Esophagus squamous epithelium (tissue), 5 donors: Measurements from ENCODE around the gene SLC13A4. TPM values are rescaled to one million over a fixed set of nuclear protein-coding genes. Genes with fewer than 3 reads are reported as not detected.
"Not testable (repeated sequence)": the region's sequence is repeated elsewhere in the genome, so short reads cannot be mapped to it uniquely, and the experiment has no call there.

ENCODE experiments used
- DNase-seq: peaks from one replicate; lab custom pipeline; 2025; lab: John Stamatoyannopoulos, UW
- H3K27ac ChIP-seq, 4 donors: fragments of 200-600 bp; sonication (generic); one replicate each; pipeline ENCODE4 v1.5.1; 2016 to 2019; ENCODE audit warnings: mild to moderate bottlenecking in 1 of 4
- H3K27me3 ChIP-seq, 4 donors: fragments of 200-600 bp; sonication (generic); 1 replicate in 3 of 4; 2 replicates in 1 of 4; pipeline versions ENCODE4 v1.5.1 to v1.6.0; 2017 to 2021; ENCODE audit warnings: antibody characterized with exemption in 1 of 4
- H3K36me3 ChIP-seq, 3 donors: fragments of 200-600 bp; sonication (generic); one replicate each; pipeline ENCODE4 v1.5.1; 2016 to 2019
- H3K4me1 ChIP-seq, 3 donors: fragments of 200-600 bp; sonication (generic); one replicate each; pipeline ENCODE4 v1.5.1; 2017 to 2019
- H3K4me3 ChIP-seq, 4 donors: fragments of 200-600 bp; sonication (generic); 1 replicate in 3 of 4; 2 replicates in 1 of 4; pipeline ENCODE4 v1.5.1; 2016 to 2019; ENCODE audit warnings: mild to moderate bottlenecking in 2 of 4, moderate library complexity in 1 of 4
- H3K9me3 ChIP-seq, 3 donors: fragments of 200-600 bp; sonication (generic); one replicate each; pipeline ENCODE4 v1.5.1; 2016 to 2019
- POLR2A ChIP-seq, 4 donors: fragments of 450-650 bp; IDR thresholded peaks; one replicate each; pipeline ENCODE4 v1.6.1; 2017; ENCODE audit warnings: antibody characterized with exemption in 4 of 4, mild to moderate bottlenecking in 4 of 4, moderate library complexity in 3 of 4
- whole genome bisulfite sequencing, 2 donors: methylation state at CpG; one replicate each; pipeline ENCODE4 v1.1.5; 2018; 5-methylcytosine and 5-hydroxymethylcytosine counted together
- intact Hi-C: fragments of 100-400 bp; cut with DNase I; formaldehyde crosslinking; loops from one replicate; pipeline ENCODE4 v1.15.0; 2022
- total RNA-seq, 4 donors: library from RNA; depleted of rRNA; stranded (reverse); fragments of >200 nt; gene quantifications; one replicate each; pipeline ENCODE4 v1.1.0, GENCODE V29; 2016
- TF ChIP-seq, protein P1 (sequence below), 6 experiments: fragments of 450-650 bp in 4 of 6; fragments of 200-600 bp in 2 of 6; sonication (generic) in 2 of 6; IDR thresholded peaks; one replicate each; pipeline ENCODE4 v1.5.1; 2016 to 2019; ENCODE audit warnings: antibody characterized with exemption in 6 of 6, mild to moderate bottlenecking in 4 of 6, moderate library complexity in 4 of 6
- donor health status: DM: yes; HTN: yes; CAD: no.

SLC13A4 gene
- total RNA-seq, 4 donors from 2014 or later = under 0.01 to 1.9 (median 1.5) TPM

DNA sequence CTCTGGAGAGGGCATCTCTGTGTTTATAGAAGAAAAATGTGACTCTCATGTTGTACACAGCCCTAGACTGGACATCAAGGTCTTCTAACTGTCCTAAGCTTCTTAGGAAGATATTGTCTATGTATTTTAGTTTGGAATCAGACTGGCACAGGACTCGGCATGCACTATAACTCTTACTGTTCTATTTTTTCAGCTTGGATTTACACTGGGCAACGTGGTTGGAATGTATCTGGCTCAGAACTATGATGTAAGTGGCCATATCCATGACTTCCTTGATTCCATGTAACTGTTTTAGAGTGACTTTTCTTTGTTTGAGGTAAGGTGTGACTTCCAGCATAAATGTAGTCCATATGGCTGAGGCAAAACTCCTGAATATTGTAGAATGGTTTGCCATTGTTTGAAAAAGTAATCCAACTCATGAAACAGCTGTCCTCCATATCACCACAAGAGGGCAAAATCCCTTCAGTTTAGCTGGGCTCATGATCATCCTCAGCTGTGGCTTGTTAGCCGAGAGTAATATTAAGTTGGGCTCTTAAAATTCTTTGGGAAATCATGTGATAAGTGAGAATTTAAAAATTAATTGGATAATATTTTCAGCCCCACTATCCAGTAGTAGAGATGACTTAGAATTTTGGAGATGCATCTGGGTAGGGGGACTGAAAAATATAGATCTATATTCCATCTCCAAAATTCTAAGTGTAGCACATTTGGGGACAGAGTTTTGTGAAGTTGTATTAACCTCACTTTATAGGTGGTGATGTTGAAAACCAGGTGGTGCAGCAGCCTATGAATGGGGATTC lies 55.2 kb downstream of the SLC13A4 start:
- Histone ChIP-seq H3K4me3 (no peak overlapping the region), H3K27me3 (no peaks in the 10 kb centered on the region), H3K36me3 (peaks cover 0 to 34% (median 0%) of the 10 kb centered on the region in 3 donors), H3K9me3 (no peaks in the 10 kb centered on the region), H3K27ac (peak overlapping the region in 2 of 4 donors; percentile 27 to 32), H3K4me1 (peaks cover 0 to 62% (median 14%) of the 10 kb centered on the region in 3 donors)
- TF ChIP-seq, protein P1, sequence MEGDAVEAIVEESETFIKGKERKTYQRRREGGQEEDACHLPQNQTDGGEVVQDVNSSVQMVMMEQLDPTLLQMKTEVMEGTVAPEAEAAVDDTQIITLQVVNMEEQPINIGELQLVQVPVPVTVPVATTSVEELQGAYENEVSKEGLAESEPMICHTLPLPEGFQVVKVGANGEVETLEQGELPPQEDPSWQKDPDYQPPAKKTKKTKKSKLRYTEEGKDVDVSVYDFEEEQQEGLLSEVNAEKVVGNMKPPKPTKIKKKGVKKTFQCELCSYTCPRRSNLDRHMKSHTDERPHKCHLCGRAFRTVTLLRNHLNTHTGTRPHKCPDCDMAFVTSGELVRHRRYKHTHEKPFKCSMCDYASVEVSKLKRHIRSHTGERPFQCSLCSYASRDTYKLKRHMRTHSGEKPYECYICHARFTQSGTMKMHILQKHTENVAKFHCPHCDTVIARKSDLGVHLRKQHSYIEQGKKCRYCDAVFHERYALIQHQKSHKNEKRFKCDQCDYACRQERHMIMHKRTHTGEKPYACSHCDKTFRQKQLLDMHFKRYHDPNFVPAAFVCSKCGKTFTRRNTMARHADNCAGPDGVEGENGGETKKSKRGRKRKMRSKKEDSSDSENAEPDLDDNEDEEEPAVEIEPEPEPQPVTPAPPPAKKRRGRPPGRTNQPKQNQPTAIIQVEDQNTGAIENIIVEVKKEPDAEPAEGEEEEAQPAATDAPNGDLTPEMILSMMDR (IDR thresholded peaks at IDR 0.05) = peak; percentile 28 to 86 (median 81)
- TF ChIP-seq POLR2A (IDR thresholded peaks at IDR 0.05) = no peak
- intact Hi-C loops = loop anchor here (10.0 kb wide), 2 partner anchors 122 to 332 kb away; no protein-coding TSS in a partner anchor
- WGBS, 2 donors = 43 to 57% methylated on average over 3 of the region's 3 CpGs
- DNase-seq = no peak

DNA sequence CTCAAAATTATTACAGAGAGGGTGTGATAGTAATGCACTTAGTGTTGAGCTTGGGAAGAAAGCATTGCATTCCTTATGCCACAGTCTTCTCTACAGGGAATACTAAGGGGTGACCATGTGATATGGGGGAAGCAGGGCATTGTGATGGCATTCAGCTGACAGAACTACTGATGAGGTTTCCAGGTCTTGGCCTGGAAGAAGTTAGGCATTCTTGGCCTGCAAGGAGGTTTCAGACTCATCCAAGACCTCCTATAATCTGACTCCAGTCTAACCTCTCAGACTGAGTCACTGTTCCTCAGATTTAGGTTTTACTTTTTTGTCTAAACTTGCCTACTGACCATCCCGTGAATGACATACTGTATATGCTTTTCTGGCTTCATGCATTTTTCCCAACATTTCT lies 57.8 kb downstream of the SLC13A4 start:
- peak overlapping the region; percentile 21 to 49 (median 38) for H3K27ac ChIP-seq
- H3K4me3 ChIP-seq = no peak overlapping the region
- no peaks in the 10 kb centered on the region for H3K27me3 ChIP-seq
- TF ChIP-seq, protein P1 (IDR thresholded peaks at IDR 0.05) = peak in 1 of 6 experiments; percentile 18
- no peak for TF ChIP-seq POLR2A (IDR thresholded peaks at IDR 0.05)
- intact Hi-C loops = loop anchor here (10.0 kb wide), 2 partner anchors 125 to 335 kb away; no protein-coding TSS in a partner anchor
- peaks cover 0 to 19% (median 0%) of the 10 kb centered on the region in 3 donors for H3K36me3 ChIP-seq
- WGBS, 2 donors = 15 to 35% methylated on average over 1 of the region's 1 CpG
- no peaks in the 10 kb centered on the region for H3K9me3 ChIP-seq
- peaks cover 0 to 71% (median 14%) of the 10 kb centered on the region in 3 donors for H3K4me1 ChIP-seq
- DNase-seq = no peak

DNA sequence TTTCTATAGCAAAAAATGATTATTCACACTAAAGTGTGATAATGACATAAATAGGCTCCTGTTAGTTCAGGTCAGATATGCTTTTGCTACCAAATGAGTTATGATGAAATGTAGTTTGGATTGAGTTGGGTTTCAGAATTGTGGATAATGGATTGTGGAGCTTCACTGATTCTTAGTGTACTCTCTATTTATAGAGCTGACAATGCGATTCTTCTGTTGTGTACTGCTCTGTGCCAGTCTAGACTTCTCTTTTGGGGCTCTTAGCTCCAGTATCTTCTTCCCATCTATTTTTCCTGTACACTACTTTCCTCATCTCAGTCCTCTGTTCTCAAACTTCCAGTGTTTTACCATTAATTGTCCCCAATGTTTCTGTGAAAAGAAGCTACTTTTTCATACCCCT lies 58.2 kb downstream of the SLC13A4 start:
- DNase-seq = no peak
- WGBS, 2 donors = 63 to 67% methylated on average over 1 of the region's 1 CpG
- Histone ChIP-seq H3K36me3 (peaks cover 0 to 15% (median 0%) of the 10 kb centered on the region in 3 donors), H3K9me3 (no peaks in the 10 kb centered on the region), H3K27ac (peak overlapping the region; percentile 11 to 49 (median 38)), H3K4me1 (peaks cover 0 to 75% (median 14%) of the 10 kb centered on the region in 3 donors), H3K27me3 (no peaks in the 10 kb centered on the region), H3K4me3 (no peak overlapping the region)
- TF ChIP-seq, protein P1 (IDR thresholded peaks at IDR 0.05) = no peak
- TF ChIP-seq POLR2A (IDR thresholded peaks at IDR 0.05) = no peak
- intact Hi-C loops = loop anchor here (10.0 kb wide), 2 partner anchors 125 to 335 kb away; no protein-coding TSS in a partner anchor

DNA sequence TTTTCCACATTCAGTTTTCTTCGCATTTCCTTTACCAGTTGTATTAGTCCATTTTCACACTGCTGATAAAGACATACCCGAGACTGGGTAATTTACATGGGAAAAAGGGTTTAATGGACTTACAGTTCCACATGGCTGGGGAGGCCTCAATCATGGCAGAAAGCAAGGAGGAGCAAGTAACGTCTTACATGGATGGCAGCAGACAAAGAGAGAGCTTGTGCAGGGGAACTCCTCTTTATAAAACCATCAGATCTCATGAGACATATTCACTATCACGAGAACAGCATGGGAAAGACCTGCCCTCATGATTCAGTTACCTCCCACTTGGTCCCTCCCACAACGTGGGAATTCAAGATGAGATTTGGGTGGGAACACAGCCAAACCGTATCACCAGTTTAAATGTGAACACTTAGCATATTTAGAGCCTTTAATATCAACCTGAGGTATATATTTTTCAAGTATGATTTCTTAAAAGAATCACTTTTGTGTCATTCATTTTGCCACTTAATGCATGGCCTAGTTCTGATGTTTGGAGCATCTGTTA lies 59.1 kb downstream of the SLC13A4 start:
- intact Hi-C loops, H3K4me3 ChIP-seq, H3K27me3 ChIP-seq, H3K36me3 ChIP-seq, H3K27ac ChIP-seq, H3K9me3 ChIP-seq, DNase-seq: not testable (repeated sequence)
- WGBS, 2 donors = 55 to 70% methylated on average over 5 to 6 of the region's 6 CpGs
- peaks cover 0 to 79% (median 18%) of the 10 kb centered on the region in 3 donors for H3K4me1 ChIP-seq

DNA sequence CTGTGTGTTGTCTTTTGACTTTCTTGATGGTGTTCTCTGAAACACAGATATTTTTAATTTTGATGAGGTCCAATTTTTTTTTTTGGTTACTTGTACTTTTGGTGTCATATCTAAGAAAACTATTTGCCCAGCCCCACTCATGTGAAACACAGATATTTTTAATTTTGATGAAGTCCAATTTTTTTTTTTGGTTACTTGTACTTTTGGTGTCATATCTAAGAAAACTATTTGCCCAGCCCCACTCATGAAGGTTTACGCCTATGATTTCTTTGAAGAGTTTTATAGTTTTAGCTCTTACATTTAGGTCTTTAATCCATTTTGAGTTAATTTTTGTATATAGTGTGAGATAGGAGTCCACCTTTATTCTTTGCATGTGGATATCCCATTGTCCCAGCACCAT lies 60.4 kb downstream of the SLC13A4 start:
- DNase-seq, H3K27me3 ChIP-seq, H3K9me3 ChIP-seq, intact Hi-C loops, H3K27ac ChIP-seq, H3K4me3 ChIP-seq, H3K36me3 ChIP-seq: not testable (repeated sequence)
- WGBS, 2 donors = 100% methylated on average over 1 of the region's 1 CpG
- peaks cover 3 to 76% (median 18%) of the 10 kb centered on the region in 3 donors for H3K4me1 ChIP-seq

DNA sequence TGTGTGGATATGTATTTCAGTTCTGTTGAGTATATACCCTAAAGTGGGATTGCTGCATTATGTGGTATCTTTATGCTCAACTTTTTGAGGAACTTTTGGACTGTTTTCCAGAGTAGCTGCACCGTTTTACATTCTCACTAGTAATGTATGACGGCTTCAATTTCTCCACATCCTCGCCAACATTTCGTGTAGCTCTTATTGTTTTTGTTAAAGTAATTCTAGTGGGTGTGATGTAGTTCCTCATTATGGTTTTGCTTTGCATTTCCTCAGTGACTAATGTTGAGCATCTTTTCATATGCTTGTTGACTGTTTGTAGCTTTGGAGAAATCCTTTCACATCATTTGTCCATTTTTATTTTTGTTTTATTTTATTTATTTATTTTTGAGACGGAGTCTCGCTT lies 61.1 kb downstream of the SLC13A4 start:
- WGBS, 2 donors = 72 to 80% methylated on average over 6 of the region's 6 CpGs
- intact Hi-C loops = no loop called here
- H3K4me1 ChIP-seq = peaks cover 6 to 71% (median 20%) of the 10 kb centered on the region in 3 donors

More for the DNA sequence above, 61.1 kb downstream of the SLC13A4 start:
- Histone ChIP-seq H3K27ac (no peak overlapping the region), H3K36me3 (no peaks in the 10 kb centered on the region), H3K4me3 (no peak overlapping the region), H3K27me3 (no peaks in the 10 kb centered on the region), H3K9me3 (no peaks in the 10 kb centered on the region)
- DNase-seq = no peak
- no peak for TF ChIP-seq POLR2A (IDR thresholded peaks at IDR 0.05)
- TF ChIP-seq, protein P1 (IDR thresholded peaks at IDR 0.05) = no peak
